K562 (cell line): Measurements from ENCODE around the gene ZNF891. TPM values are rescaled to one million over a fixed set of nuclear protein-coding genes. Genes with fewer than 3 reads are reported as not detected.

Experiments used
- ATAC-seq: fragments of 200-7000 bp; cut with Tn5 transposase; 3 replicates; pipeline ENCODE4 v1.9.1; 2020; ENCODE audit warnings: moderate library complexity
- BruUV-seq: library from RNA; stranded (reverse); fragments of 400-500 nt; replicated peaks from 2 replicates; lab custom pipeline; 2021; lab: Mats Ljungman, UMichigan
- CTCF ChIA-PET: fragments of 300-600 bp; formaldehyde crosslinking; extraction: SDS; loops from one replicate; lab custom pipeline; 2021; ENCODE audit warnings: low intra/inter-chr PET ratio; lab: Yijun Ruan, JAX
- POLR2A ChIA-PET: fragments of 300-600, 350-650 bp; sonication (Branson Sonifier 250); formaldehyde crosslinking; extraction: SDS; loops from one replicate; lab custom pipeline; 2021; ENCODE audit warnings: antibody characterized with exemption, inconsistent platforms; lab: Yijun Ruan, JAX
- DNase-seq, 4 experiments: peaks; one replicate each; pipeline versions ENCODE4 v3.0.0 to v3.0.0-alpha.2; 2011 to 2018; ENCODE audit warnings: low spot score in 3 of 4, mixed read lengths in 3 of 4; ENCODE audit errors: extremely low read depth in 1 of 4
- FAIRE-seq: peaks from 2 replicates; lab custom pipeline; 2011; peaks lifted over from hg19 to GRCh38; lab: Jason Lieb, UNC
- H2AFZ ChIP-seq: 2 replicates; pipeline ENCODE4 v1.6.0; 2011; ENCODE audit warnings: low read depth, low read length, control low read depth, inconsistent platforms
- H3K27ac ChIP-seq: fragments of 200-600 bp; 3 replicates; pipeline ENCODE4 v1.8.0; 2011; ENCODE audit warnings: low read depth, mild to moderate bottlenecking, control low read depth, inconsistent platforms, low read length, moderate library complexity, mixed read lengths; ENCODE audit errors: extremely low read depth
- H3K27me3 ChIP-seq, 2 experiments: fragments of 300-600 bp in 1 of 2; 2 replicates in 1 of 2; 3 replicates in 1 of 2; pipeline versions ENCODE4 v1.6.0 to v1.8.0; 2011; ENCODE audit warnings: inconsistent platforms in 2 of 2, low read length in 2 of 2, mild to moderate bottlenecking in 1 of 2, mixed read lengths in 1 of 2, moderate library complexity in 1 of 2; ENCODE audit not compliant: control insufficient read depth in 2 of 2, insufficient read depth in 2 of 2
- H3K36me3 ChIP-seq: fragments of 300-600 bp; 3 replicates; pipeline ENCODE4 v1.8.0; 2011; ENCODE audit warnings: mild to moderate bottlenecking, low read length, inconsistent platforms; ENCODE audit not compliant: control insufficient read depth, insufficient read depth
- H3K4me1 ChIP-seq, 2 experiments: fragments of 200-600 bp in 1 of 2; replicated peaks in 1 of 2; 2 replicates in 1 of 2; 3 replicates in 1 of 2; pipeline versions ENCODE4 v1.5.1 to v1.8.0; 2011; ENCODE audit warnings: inconsistent platforms in 2 of 2, low read length in 2 of 2, mild to moderate bottlenecking in 1 of 2, mixed read lengths in 1 of 2, moderate library complexity in 1 of 2; ENCODE audit not compliant: control insufficient read depth in 2 of 2, insufficient read depth in 2 of 2
- H3K4me2 ChIP-seq: 2 replicates; pipeline ENCODE4 v1.6.1; 2011; ENCODE audit warnings: low read length, control low read depth, inconsistent platforms, mixed read lengths; ENCODE audit not compliant: insufficient read depth
- H3K4me3 ChIP-seq: fragments of 200-600 bp; sonication (generic), shearing (Covaris generic); 2 replicates; pipeline ENCODE4 v1.5.1; 2016; ENCODE audit warnings: control low read depth, inconsistent platforms
- H3K79me2 ChIP-seq: fragments of 200-600 bp; 3 replicates; pipeline ENCODE4 v1.8.0; 2011; ENCODE audit warnings: low read length, inconsistent platforms; ENCODE audit not compliant: control insufficient read depth, insufficient read depth
- H3K9ac ChIP-seq, 2 experiments: 2 replicates each; pipeline versions ENCODE4 v1.6.0 to v1.6.1; 2011; ENCODE audit warnings: low read depth in 2 of 2, low read length in 2 of 2, control low read depth in 1 of 2, inconsistent platforms in 1 of 2, mild to moderate bottlenecking in 1 of 2, mixed read lengths in 1 of 2; ENCODE audit not compliant: insufficient read depth in 1 of 2
- H3K9me1 ChIP-seq: one replicate; pipeline ENCODE4 v1.6.0; 2011; ENCODE audit warnings: inconsistent platforms, mild to moderate bottlenecking, low read length, moderate library complexity; ENCODE audit not compliant: control insufficient read depth, insufficient read depth
- H3K9me3 ChIP-seq: replicated peaks from 2 replicates; pipeline ENCODE4 v1.5.1; 2011; ENCODE audit warnings: low read depth, low read length, inconsistent platforms; ENCODE audit not compliant: control insufficient read depth, insufficient read depth
- H4K20me1 ChIP-seq: replicated peaks from 2 replicates; pipeline ENCODE4 v1.6.1; 2011; ENCODE audit warnings: low read length, inconsistent platforms, mixed read lengths; ENCODE audit not compliant: control insufficient read depth, insufficient read depth
- BRF1 ChIP-seq: IDR thresholded peaks from 3 replicates; pipeline ENCODE4 v1.6.1; 2011; ENCODE audit warnings: borderline replicate concordance, mild to moderate bottlenecking; ENCODE audit not compliant: insufficient read length; ENCODE audit errors: extremely low read depth
- DPF2 ChIP-seq: fragments of 450-650 bp; IDR thresholded peaks from 2 replicates; pipeline ENCODE4 v1.6.1; 2016
- E4F1 ChIP-seq: fragments of 250-450 bp; sonication (Bioruptor Pico); IDR thresholded peaks from 2 replicates; pipeline ENCODE4 v1.5.0; 2021; ENCODE audit warnings: mild to moderate bottlenecking, borderline replicate concordance
- HMG20A ChIP-seq: fragments of 450-650 bp; formaldehyde crosslinking; conservative IDR thresholded peaks from 2 replicates; pipeline ENCODE4 v1.4.0; 2020; ENCODE audit warnings: mild to moderate bottlenecking, mixed read lengths
- LEF1 ChIP-seq: fragments of 450-650 bp; IDR thresholded peaks from 2 replicates; pipeline ENCODE4 v1.6.1; 2016; ENCODE audit warnings: mild to moderate bottlenecking
- NFE2 ChIP-seq: IDR thresholded peaks from 2 replicates; pipeline ENCODE4 v1.6.1; 2014; ENCODE audit warnings: antibody characterized with exemption, low read depth
- RAD51 ChIP-seq: fragments of 450-650 bp; IDR thresholded peaks from 2 replicates; pipeline ENCODE4 v1.7.1; 2016; ENCODE audit warnings: low read depth, mild to moderate bottlenecking, borderline replicate concordance
- RCOR1 ChIP-seq, 2 experiments: IDR thresholded peaks; 2 replicates each; pipeline ENCODE4 v1.6.1; 2012; ENCODE audit warnings: low read depth in 2 of 2, low read length in 2 of 2, borderline replicate concordance in 1 of 2, improper control_type of control experiment in 1 of 2
- SIN3B ChIP-seq: fragments of 450-650 bp; IDR thresholded peaks from 2 replicates; pipeline ENCODE4 v1.6.1; 2017; ENCODE audit warnings: low read depth, mild to moderate bottlenecking, moderate library complexity
- STAT5B ChIP-seq: fragments of 250-450 bp; sonication (Bioruptor Pico); IDR thresholded peaks from 2 replicates; pipeline ENCODE4 v1.8.0; 2021; ENCODE audit warnings: mild to moderate bottlenecking, inconsistent platforms
- ZNF197 ChIP-seq: fragments of 200-800 bp; sonication (Bioruptor generic); IDR thresholded peaks from 2 replicates; pipeline ENCODE4 v1.6.1; 2016; ENCODE audit warnings: low read depth, missing genetic modification characterization, missing compliant biosample characterization
- ZNF253 ChIP-seq: fragments of 250-450 bp; sonication (Bioruptor Pico); conservative IDR thresholded peaks from 2 replicates; pipeline ENCODE4 v1.6.1; 2021; ENCODE audit warnings: mild to moderate bottlenecking
- ZNF75A ChIP-seq: fragments of 450-650 bp; formaldehyde crosslinking; IDR thresholded peaks from 2 replicates; pipeline ENCODE4 v1.4.0; 2020; ENCODE audit warnings: mild to moderate bottlenecking
- ZZZ3 ChIP-seq: fragments of 450-650 bp; IDR thresholded peaks from 2 replicates; pipeline ENCODE4 v1.6.1; 2016; ENCODE audit warnings: antibody characterized with exemption, mild to moderate bottlenecking, moderate library complexity
- WGBS: fragments of 100-300 bp; shearing (Covaris generic); methylation state at CpG from one replicate; pipeline ENCODE4 v1.1.6; 2016; ENCODE audit warnings: low coverage, mixed read lengths; ENCODE audit not compliant: insufficient coverage; ENCODE audit errors: missing lambda C conversion rate; 5-methylcytosine and 5-hydroxymethylcytosine counted together
- in situ Hi-C: fragments of 300-500 bp; cut with MboI; formaldehyde crosslinking; loops from 4 replicates; pipeline ENCODE4 v1.15.0; 2018; ENCODE audit warnings: inconsistent platforms, mixed read lengths
- intact Hi-C: fragments of 100-400 bp; cut with micrococcal nuclease; formaldehyde crosslinking; loops from 2 replicates; pipeline ENCODE4 v1.14.2; 2022
- polyA plus RNA-seq, 8 experiments: library from polyadenylated mRNA; depleted of rRNA in 4 of 8; stranded (reverse) in 5 of 8; unstranded in 3 of 8; fragments of >200 nt; fragmentation: Nextera tagmentation in 2 of 8; fragmentation: Illumina TruSeq in 1 of 8; extraction: Ambion mirVana in 2 of 8; extraction: Trizol in 1 of 8; gene quantifications; 2 replicates each; pipeline versions ENCODE4 v1.2.1 to v1.2.3, GENCODE V29; 2011 to 2014; ENCODE audit warnings: inconsistent platforms in 1 of 8, missing spikeins in 1 of 8
- total RNA-seq, 7 experiments: library from RNA; depleted of rRNA in 6 of 7; stranded (reverse); fragments of >200 nt in 6 of 7; fragmentation: Illumina TruSeq in 2 of 7; extraction: Trizol in 2 of 7; gene quantifications; 2 replicates each; pipeline versions ENCODE4 v1.2.1 to v1.2.3, GENCODE V29; 2011 to 2021; ENCODE audit warnings: low replicate concordance in 1 of 7

The ZNF891 gene
- total and polyA plus RNA-seq, 9 of the 15 experiments (the other 6 are each of a cell fraction or from before 2014, with no cell fraction given) = 0.41 to 2.0 (median 1.3) TPM

GRCh38 chr12:133061954-133062353 lies 68.1 kb downstream of the ZNF891 start:
- POLR2A ChIA-PET = interaction anchor here (1.1 kb wide), 1 partner anchor 11 kb away, joined by 3 read pairs; no protein-coding TSS in a partner anchor
- BruUV-seq = no TSS peak
- H3K4me1 ChIP-seq = no peaks in the 10 kb centered on the region
- FAIRE-seq (no peak), ATAC-seq (no peak), DNase-seq (no peak)
- no peak overlapping the region for H3K4me2 ChIP-seq
- H3K27me3 ChIP-seq = no peaks in the 10 kb centered on the region
- intact Hi-C loops = loop anchor here (10.0 kb wide), 1 partner anchor 97 kb away; no protein-coding TSS in a partner anchor
- H3K27ac ChIP-seq = no peak overlapping the region
- H3K4me3 ChIP-seq = no peak overlapping the region
- no peaks in the 10 kb centered on the region for H4K20me1 ChIP-seq
- H3K9me1 ChIP-seq = no peaks in the 10 kb centered on the region
- no peak overlapping the region for H2AFZ ChIP-seq
- in situ Hi-C loops = no loop called here
- no peak overlapping the region for H3K9ac ChIP-seq
- CTCF ChIA-PET = no interaction called here
- no peaks in the 10 kb centered on the region for H3K79me2 ChIP-seq
- WGBS = 7% methylated on average over 1 of the region's 1 CpG
- TF ChIP-seq DPF2 (no peak), ZNF75A (peak; percentile 91)
- peaks cover 47% of the 10 kb centered on the region for H3K9me3 ChIP-seq
- peaks cover 3% of the 10 kb centered on the region; the same call in 1 of the 3 replicates for H3K36me3 ChIP-seq

GRCh38 chr12:133058203-133059113 lies 71.6 kb downstream of the ZNF891 start:
- H2AFZ ChIP-seq = no peak overlapping the region
- peaks cover 56% of the 10 kb centered on the region for H3K9me3 ChIP-seq
- no peak overlapping the region for H3K27ac ChIP-seq
- BruUV-seq = no TSS peak
- POLR2A ChIA-PET = no interaction called here
- H3K36me3 ChIP-seq = peaks cover 10% of the 10 kb centered on the region; the same call in 2 of the 3 replicates
- H3K79me2 ChIP-seq = no peaks in the 10 kb centered on the region
- H3K4me1 ChIP-seq = no peaks in the 10 kb centered on the region
- no peak overlapping the region for H3K4me3 ChIP-seq
- H3K9ac ChIP-seq = no peak overlapping the region
- no peaks in the 10 kb centered on the region for H3K27me3 ChIP-seq
- H3K4me2 ChIP-seq = no peak overlapping the region
- CTCF ChIA-PET = no interaction called here
- ATAC-seq (no peak), FAIRE-seq (no peak), DNase-seq (no peak)
- 46% methylated on average over 8 of the region's 8 CpGs for WGBS
- in situ Hi-C loops (no loop called here), intact Hi-C loops (no loop called here)
- H4K20me1 ChIP-seq = no peaks in the 10 kb centered on the region
- H3K9me1 ChIP-seq = no peaks in the 10 kb centered on the region
- TF ChIP-seq NFE2 (no peak), STAT5B (CRISPR knock-in tag) (no peak), SIN3B (no peak), E4F1 (no peak), RAD51 (no peak), LEF1 (no peak), ZNF253 (CRISPR knock-in tag) (no peak), HMG20A (CRISPR knock-in tag) (no peak), BRF1 (no peak), ZZZ3 (no peak), RCOR1 (IDR thresholded peaks at IDR 0.05; ENCODE audit: borderline replicate concordance in 1 of 2, low read depth in 2 of 2, low read length in 2 of 2) (no peak), ZNF197 (CRISPR knock-in tag) (no peak)
